Stimulated activated CD8-positive, alpha-beta memory T cell treated with anti-CD3 and anti-CD28 coated beads, Interleukin-15, amount 100 ng/mL, for 48 hours (primary cell): ENCODE data around the gene RRP12.

Experiments used
- DNase-seq, 2 donors: peaks; one replicate each; pipeline ENCODE4 v3.0.0-alpha.2; 2020; ENCODE audit warnings: low read depth in 2 of 2

RRP12 gene

DNA sequence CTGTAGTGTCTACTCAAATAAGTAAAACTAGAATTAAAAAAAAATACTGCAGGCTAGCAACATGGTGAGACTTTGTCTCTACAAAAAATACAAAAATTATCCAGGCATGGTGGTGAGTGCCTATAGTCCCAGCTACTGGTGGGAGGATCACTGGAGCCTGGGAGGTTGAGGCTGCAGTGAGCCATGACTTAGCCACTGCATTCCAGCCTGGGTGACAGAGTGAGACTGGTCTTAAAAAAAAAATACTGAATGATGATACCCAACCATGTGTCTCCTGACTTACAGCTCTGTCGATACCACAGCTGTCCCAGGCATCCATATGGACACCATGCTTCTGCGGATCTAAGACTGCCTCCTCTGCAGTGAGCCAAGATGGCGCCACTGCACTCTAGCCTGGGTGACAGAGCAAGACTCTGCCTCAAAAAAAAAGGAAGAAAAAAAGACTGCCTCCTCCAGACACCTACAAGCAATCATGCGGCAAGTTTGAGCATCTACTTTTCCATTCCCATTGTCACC, 90.0 kb downstream of the RRP12 start:
- no peak for DNase-seq

DNA sequence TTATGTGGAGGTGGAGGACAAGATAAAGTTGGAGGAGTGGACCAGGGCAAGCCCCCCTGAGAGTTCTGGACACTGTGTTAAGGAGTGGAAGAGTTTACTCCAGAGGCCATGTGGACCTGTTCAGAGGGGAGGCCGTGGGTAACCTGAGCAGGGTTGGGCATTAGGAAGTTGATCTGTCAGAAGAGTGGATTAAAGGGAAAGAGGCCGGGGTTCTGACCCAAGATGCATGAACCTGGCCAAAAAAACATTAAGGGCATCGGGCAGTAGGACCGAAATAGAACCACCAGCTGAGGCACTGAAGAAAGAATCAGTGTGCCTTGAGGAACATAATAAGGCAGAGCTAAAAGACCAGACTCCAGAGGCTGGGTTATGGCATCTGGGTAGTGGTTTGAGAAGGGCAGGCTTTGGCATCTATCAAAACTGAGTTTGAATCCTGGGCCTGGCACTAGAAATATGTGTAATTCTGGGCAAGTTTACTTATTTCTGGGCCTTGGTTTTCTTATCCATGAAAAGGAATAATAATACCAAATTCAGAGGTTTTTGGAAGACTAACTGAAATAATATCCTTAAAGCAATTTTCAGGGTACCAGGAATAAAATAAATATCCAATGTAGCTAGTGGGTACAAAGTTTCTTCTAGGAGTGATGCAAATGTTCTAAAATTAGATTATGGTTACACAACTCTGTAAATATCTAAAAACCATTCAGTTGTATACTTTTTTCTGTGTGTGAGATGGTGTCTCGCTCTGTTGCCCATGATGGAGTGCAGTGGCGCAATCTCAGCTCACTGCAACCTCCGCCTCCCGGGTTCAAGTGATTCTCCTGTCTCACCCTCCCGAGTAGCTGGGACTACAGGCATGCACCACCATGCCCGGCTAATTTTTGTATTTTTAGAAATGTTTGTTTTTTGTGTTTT, 93.0 kb downstream of the RRP12 start:
- no peak for DNase-seq

DNA sequence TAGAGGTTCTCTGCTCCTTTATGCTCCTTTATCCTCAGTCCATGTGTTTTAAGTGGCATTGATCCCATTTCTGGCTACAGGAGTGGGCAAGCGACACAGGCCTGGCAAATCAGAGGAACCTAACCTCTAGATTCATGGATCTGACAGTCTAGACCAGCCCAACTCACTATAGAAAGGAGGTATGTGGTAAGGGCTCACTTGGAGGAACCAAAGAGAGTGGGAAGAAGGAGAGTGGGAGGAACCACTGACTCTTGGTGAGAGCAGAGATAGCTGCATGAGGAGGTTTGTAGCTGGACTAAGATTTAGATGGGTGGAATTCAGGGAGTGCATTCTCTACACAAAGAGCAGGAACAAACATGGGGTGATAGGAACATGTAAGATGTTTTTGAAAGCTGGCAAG, 93.7 kb downstream of the RRP12 start:
- DNase-seq = no peak
